NCI-H1417 (cell line): ENCODE results near the gene NDUFA8.
A peak's percentile ranks its signal among the peaks of the same experiment; 100 is the strongest.

Experiments used
- DNase-seq, 3 experiments: peaks; one replicate each; lab custom pipeline; 2025; lab: John Stamatoyannopoulos, UW

NDUFA8 gene

DNA sequence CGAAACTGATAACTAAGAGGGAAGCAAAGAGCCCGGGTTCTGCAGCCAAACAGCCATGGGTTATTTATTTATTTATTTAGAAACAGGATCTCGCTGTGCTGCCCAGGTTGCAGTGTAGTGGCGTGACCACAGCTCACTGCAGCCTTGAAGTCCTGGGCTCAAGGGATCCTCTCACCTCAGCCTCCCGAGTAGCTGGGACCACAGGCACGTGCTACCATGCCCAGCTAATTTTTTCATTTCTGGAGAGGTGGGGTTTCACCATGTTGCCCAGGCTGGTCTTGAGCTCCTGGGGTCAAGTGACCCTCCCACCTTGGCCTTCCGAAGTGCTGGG is 24.1 kb downstream of the NDUFA8 start:
- no peak for DNase-seq

DNA sequence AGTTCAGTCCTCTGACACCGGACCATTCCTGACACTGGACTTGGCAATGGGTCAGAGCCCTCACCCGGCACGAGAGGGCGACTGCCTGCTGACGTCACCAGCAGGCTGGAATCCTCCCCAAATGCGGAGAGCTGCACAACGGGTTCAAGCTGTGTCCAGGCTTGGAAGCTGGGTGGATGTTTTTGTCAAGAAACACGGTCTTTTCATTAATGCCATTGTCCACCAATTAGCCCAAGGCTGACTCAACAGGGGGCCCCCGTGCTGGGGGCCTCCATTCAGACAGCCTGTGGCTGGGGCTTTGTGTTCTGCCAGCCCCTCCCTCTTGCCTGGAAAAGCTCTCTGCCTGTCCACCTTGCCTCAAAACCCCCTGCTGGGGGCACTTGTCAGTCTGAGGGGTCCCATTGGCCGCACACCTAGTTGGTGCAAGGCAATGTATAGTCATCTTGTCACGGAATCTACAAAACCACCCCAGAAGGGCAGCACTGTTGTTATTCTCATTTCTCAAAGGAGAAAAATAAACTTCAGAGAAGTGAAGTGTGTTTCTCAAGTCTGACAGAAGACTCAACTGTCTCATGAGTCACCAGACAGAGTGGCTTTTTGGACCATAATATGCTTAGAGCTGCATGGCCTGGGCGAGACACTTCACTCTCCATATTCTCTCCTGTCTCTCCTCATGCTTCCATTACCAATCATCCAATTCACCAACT is 24.6 kb downstream of the NDUFA8 start:
- DNase-seq: peak in 1 of 3 experiments; percentile 48

DNA sequence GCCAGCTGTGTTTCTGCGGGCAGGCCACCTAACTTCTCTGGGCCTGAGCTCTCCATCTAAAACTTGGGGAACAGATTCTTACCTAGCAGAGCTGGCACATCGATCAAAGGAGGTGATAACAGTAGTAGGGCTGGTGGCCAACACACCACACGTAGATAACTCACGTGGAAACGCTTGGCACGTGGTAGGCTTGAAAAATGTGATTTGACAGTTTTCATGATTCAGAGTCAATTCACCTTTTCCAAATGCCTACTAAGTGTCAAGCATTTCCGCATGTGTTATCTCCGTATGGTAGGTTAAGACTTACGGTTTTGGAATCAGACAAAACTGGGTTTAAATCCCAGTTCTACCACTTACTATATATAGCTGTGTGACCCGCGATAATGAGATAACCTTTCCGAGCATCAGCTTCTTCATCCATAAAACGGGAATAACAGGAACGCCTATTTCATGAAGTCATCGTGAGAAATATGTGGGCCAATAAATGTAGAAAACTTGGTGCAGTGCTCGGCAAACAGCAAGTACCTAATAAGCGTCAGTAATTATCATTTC is 25.5 kb downstream of the NDUFA8 start:
- DNase-seq: no peak

DNA sequence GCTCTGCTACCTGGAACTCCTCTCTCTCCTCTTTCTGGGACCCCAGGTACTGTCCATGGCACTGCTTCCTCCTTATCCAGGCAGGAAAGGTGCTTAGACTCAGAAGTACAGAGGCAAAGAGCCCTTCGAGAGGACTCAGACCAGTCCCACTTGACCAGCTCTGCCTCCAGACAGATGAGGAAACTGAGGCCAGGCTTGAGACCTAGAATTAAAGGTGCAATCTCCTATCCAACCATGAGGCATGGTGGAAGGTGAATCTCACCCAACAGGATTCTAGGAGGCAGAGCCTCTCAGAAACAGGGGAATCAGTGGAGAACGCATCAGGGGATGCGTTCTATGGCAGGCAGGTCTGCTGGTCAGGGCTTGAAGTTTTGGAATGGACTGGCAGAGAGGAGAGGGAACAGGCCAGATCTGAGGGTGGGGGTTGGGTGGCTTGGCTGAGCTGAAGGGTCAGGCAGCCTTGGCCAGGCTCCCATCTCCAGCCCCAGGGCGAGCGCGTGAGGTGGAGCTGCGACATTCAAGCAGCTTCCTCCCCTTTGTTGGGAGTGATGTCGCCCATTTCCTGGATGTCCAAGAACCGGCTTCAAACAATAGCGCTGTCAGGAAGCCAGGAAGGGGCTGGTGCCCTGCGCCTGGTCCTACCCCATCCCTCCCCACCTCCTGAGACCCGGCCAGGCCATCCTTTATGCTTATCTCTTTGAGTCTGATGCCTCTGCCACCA is 26.2 kb downstream of the NDUFA8 start:
- DNase-seq: no peak

DNA sequence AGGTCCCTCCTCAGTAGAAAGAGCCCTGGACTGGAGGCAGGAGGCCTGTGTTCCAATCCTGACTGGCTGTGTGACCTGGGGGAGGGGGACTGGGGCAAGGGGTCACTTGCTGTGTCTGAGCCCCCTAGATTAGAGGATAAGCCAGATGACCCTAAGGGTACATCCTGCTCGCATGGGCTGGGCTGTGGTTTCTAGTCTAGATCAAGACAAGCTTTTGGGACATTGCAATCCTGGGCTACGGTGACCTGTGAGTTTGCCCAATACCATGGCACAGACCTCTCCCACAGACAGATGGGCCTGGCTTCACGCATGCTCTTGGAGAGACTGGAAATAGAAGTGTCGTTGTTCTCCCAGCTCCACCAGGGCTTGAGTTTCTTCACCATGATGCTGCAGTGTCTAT is 27.0 kb downstream of the NDUFA8 start:
- DNase-seq: no peak

DNA sequence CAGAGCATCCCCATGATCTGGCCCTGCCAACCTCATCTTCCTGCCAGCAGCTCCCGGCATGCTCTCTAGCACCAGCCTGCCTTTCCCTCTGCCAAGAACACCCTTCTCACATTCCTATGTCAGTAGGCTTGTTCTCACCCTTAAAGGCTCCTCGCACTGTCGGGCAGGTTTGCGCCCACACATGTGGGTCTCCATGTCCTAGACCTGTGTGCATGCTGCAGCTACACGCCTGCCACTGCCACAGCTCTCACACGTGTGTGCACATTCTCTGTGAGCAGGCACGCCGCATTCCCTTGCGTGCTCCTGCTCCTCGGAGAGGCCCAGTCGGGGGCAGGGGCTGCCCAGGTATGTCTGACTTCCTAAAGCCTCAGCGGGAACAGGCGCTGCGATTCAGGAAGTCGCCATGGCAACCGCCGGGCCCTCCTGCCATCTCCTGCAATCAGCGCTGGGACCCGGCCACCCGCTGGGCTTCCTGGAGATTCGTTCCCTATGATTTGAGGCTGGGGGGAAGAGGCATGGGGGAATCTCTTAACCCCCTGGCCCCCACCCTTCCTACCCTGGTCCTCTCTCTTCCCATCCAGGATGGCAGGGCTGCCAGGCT is 28.1 kb downstream of the NDUFA8 start:
- DNase-seq: peak in 2 of 3 experiments; percentile 74 to 89

DNA sequence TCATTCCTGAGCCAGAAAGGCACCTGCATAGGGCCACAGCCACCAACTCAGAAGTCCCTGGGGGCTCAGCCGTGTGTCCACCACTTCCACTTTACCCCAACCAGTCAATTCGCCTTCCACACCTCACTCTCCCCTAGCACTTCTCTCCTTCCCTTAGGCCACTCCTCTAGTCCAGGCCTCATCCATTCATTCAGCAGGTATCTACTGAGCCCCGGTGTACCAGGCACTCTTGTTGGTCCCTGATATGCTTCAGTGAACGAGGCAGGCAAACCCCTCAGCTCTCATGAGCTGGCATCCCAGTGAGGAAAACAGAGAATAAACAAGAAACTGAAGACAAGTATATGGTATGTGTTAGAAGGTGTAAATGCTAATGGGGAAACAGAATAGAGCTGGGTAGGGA is 28.7 kb downstream of the NDUFA8 start:
- DNase-seq: peak in 1 of 3 experiments; percentile 3

DNA sequence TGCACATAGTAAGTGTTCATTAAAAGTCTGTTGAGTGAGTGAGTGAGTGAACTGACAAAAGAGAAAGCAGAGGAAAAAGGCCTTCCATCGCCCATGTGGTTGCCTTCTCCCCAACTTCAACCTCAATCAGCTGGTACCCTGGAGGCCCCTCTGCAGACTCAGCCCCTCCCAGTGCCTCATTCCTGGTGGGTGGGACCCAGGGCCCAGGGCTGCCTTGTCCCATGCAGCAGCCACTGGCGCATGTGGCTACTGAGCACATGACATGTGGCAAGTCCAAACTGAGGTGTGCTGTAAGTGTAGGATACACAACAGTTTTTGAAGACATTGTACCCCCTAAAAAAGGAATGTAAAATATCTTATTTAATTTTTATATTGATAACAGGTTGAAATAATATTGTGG is 29.6 kb downstream of the NDUFA8 start:
- no peak for DNase-seq

DNA sequence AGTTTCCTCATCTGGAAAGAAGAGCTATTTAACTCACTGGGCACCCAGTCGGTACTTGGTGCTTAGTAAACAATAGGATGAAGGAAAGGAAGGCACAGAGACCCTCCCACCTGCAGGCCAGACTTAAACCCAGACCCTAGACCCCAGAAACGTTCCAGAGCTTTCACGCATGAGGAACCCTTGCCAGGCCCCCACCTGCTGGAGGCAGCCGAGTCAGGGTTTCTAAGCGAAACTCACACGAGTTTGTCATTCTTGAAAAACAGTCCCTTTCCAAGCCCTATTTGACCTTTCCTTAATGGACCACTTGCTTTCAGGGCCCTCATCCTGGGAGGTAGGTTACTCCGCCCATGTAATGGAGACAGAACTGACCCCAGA is 30.6 kb downstream of the NDUFA8 start:
- DNase-seq: no peak

DNA sequence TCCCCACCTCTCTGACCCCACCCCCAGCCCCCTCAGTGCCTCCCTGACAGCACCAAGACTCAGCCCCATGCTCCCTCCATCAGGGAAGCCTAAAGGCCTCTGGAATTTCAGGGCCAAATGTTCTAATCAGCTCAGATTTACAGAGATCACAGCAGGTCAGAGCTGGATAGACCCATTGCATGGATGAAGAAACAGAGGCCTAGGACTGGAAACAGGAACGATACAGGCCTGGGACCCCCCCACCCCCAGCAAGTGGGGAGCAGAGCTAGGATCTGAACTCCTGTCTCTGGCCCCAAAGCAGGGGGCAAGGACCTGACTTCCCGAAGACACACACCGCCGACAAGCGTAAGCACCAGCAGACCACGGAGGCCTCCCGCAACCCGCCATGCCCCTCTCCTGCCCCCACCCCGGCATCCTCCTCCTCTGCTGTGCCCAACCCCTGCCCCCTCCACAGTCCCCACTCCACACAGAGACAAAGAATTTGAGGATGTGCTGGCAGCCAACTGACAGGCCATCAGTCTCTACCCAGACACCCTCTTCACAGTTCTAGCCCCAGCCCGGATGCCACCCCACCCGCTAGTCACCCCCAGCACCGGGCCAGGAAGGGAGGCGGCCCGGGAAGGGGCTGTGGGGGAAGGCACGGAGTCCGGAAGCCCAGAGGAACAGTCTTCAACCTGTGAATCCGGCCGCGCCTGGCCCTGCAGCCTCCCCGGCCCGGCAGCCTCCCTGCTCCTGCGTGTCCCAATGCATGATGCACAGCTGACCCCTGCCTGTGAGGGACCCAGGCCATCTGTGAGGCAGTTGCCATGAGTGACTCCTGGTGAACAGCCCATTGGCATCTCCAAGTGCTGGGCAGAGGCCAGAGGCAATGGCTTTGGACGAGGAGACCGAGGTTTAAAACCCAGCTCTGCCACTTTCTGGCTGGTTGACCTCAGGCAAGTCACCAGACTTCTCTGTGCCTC is 31.3 kb downstream of the NDUFA8 start:
- no peak for DNase-seq

DNA sequence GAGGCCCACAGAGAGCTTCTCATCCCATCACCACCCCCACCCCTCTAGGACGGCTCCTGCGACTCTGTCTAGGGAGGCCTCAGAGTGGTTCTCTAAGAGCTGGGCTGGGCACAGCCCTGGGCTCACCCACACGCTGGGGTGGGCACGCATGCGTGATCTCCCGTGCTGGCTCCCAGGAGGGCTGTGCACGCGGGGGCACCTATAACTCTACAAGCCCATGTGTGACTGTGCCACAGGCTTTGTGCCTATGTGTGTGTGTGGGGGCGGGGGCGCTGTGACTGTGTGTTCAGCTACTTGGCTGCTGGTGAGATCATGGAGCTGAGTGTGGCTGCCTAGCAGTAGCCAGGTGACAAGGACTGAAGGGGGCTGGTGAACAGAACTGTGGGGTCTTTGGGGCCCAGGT is 32.2 kb downstream of the NDUFA8 start:
- no peak for DNase-seq

DNA sequence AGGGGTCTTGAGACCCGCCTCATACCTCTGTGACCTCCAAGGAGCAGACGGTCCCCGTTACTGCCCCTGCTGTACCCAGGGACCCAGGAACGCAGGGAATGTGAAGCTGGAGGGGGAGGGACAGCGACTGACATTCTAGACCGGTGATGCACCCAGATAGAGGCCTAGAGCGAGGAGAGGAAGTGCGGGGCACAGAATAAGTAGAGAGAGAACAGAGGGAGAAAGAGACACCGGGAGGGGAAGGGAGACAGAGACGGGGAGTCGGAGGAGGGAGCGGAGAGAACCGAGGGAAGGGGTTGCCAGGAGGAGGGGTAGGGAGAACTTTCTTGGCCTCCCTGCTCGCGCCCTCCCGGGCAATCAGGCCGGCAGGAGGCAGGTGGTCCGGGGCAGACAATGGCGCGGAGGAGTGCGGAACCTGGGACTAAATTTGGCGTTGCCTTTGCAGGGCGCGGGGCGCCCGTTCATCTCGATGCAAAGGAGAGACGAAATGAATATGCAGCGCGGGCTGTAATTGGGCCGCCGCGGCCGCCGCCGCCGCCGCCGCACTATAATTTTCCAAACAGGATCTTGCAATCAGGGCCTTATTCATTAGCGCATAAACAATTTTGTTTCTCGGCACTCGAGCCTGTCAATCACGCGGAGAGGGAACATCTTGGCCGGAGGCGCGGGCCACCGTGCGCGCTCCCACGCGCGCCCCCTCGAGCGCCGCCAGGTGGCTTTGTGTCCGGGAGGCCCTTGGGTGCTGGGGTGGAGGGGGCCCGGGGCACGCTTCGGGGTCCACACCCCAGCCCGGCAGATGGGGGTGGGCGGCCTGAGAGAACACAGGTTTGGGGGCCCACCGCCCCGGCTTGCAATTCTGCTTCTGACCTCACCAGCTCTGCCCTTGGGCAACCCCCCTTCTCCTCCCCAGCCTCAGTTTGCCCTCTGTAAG is 33.0 kb downstream of the NDUFA8 start:
- DNase-seq: peak in 2 of 3 experiments; percentile 24 to 61

DNA sequence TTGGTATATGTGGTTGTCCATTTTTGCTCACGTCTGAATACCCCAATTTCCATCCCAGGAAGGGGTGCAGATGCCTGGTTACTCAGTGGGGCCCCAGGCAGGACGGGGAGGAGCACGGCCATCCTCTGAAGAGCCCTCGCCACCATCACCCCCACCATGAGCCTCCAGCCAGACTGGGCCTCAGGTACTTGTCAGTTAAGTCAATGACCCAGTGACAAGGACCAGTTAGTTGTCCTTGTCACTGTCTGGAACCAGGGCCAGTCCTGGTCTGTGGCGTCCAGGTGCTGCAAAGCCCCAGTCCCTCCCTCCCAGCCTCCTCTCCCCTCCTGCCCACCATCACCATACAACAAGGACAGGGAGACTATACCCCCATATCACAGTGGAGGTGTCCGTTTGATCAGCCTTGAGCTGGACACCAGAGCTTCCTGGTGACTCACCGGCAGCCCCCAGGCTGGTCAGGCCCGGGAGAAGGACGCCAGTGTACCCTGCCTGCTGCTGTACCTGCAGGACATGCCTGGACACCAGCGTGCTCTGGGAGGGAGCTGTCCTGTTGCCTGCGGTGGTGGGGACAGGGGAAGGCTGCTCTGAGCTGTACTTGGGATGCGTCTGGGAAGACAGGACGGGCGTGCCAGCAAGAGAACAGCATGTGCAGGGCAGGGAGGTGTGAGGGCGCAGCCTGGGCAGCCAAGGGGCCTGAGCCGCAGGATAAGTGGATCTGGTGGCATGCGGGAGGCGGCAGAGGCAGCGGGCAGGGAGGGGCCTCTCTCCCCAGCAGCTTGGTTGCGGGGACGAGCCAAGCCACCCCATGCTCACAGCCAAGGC is 33.9 kb downstream of the NDUFA8 start:
- peak in 1 of 3 experiments; percentile 39 for DNase-seq

DNA sequence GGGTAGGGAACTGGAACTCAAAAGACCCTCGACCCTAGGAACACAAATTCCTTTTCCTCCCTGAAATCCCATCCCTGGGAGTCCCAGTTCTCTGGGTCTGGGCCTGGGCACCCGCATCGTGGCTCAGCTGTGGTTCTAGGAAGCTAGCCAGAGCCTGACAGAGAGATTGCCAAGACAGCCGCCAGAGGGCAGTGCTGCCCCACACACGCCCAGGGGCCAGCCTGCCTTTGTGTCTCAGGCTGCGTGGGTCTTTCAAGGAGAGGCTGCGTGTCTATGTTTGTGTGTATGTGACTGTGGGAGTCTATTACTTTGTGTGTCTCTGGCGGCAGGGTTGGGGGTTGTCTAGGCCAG is 34.4 kb downstream of the NDUFA8 start:
- DNase-seq: peak; percentile 56 to 87 (median 69)

DNA sequence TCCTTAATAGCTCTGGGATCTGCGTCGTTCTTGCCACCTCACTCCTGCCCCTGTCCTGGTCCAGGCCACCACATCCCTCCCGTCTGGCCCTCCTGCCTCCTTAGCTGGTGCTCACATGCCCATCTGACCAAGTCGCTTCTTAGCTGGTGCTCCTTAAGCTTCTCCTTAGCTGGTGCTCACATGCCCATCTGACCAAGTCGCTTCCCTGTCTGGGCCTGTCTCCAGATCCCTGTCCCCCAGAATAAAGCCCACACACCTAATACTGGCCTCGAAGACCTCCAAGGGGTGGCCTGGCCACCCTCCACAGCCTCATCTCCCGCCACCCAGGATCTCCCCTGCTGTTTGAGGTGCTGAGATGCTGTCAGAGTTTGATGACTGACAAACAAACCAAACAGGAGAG is 35.1 kb downstream of the NDUFA8 start:
- no peak for DNase-seq

DNA sequence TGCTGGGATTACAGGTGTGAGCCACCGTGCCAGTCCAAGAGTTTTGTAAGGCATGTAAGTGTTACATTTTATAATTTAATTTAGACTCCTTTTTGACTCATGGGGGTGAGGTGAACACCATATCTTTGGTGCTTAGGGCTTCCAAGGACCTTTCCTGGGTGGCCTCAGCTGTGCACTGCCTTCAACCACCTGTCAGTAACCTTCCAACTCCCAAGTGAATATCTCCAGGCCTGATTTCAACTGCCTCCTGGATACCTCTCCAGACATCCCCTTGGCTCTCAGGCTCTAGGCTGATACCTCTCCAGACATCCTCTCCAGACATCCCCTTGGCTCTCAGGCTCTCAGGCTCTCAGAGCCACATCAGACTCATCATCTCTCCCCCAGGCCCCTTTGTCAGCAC is 35.5 kb downstream of the NDUFA8 start:
- DNase-seq: no peak

DNA sequence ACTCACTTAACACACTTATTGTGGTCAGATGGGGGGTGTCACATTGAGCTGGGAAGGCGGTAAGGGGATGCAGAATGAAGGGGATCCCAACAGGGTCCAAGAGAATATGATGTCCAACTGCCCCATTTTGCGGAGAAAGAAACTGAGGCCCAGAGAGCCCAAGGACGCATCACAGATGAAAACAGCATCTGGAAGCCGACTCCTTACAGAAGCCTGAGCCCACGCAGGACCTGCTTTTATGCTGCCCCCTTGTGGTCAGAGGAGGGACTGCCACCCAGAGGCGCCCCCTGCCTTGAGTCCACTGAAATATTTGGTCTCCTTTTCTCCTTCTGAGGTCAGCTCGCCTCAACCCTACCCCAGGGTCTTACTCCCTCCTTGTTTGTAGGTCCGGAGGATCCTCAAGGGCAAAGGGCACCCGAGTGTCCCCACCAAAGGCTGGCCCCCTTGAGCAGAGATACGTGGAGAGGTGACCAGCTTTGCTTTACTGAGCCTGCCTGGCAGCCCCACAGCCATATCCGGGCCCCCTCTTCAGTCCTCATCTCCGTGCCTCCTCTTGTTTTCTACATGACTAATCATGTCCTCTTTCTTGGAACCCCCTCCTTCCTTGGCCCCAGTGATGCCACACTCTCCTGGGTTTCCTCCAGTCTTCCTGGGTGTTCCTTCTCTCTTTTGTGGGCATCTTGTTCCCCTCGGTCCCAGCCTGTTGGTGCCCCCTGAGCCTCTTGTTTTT is 36.5 kb downstream of the NDUFA8 start:
- peak; percentile 44 to 87 (median 69) for DNase-seq

DNA sequence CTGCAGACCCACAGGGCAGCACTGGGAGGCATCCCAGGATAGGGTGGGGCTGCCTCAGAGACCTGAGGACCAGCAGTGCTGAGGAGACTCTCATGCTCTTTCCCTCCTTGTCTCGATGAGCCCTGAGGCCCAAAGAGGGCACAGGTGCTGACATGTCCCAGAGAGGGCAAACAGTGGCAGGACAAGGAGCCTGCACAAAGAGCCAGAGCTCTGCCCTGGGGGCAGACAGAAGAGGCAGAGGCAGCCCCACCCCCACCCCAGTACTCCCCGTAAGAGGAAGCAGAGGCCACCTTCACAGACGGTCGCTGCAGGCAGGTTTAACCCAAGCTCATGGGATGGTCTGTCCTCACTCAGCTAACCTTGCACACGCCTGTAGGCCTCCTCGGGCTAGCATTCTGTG is 37.1 kb downstream of the NDUFA8 start:
- peak in 2 of 3 experiments; percentile 48 to 72 for DNase-seq

DNA sequence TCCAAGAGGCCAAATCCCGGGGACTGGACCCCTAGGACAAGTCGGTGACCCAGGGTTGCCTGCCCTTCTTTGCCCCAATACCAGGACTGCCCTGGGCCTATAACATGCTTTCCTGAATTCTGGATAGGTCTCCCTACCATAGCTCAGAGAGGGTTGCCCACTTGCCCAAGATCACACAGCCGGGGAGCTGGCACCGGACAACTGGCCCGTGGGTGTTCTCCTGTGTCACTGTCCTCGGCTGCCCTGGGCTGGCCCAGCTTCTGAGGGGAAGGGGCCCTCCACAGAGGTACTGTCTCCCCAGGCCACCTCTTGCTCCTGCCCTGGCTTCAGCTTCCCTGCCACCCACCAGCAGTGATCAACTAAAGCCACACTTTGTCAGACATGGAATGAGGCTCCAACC is 37.6 kb downstream of the NDUFA8 start:
- DNase-seq: no peak
